K562 (cell line): ENCODE data around the gene RHPN2. TPM values are rescaled to one million over a fixed set of nuclear protein-coding genes. Genes with fewer than 3 reads are reported as not detected.

Experiments used
- BDP1 ChIP-seq: IDR thresholded peaks from 3 replicates; pipeline ENCODE4 v1.6.1; 2011; ENCODE audit not compliant: insufficient read length, insufficient read depth
- DMBX1 ChIP-seq: fragments of 250-450 bp; sonication (Bioruptor Pico); IDR thresholded peaks from 2 replicates; pipeline ENCODE4 v1.8.0; 2022; ENCODE audit warnings: inconsistent platforms, mild to moderate bottlenecking, moderate library complexity, borderline replicate concordance
- HMGXB4 ChIP-seq: sonication (generic); formaldehyde crosslinking; IDR thresholded peaks from 2 replicates; pipeline ENCODE4 v1.8.1; 2023; ENCODE audit warnings: mild to moderate bottlenecking, missing genetic modification reagents
- NCOA1 ChIP-seq: fragments of 450-650 bp; IDR thresholded peaks from 2 replicates; pipeline ENCODE4 v1.6.1; 2016; ENCODE audit warnings: low read depth
- NFE2 ChIP-seq: IDR thresholded peaks from 2 replicates; pipeline ENCODE4 v1.6.1; 2014; ENCODE audit warnings: antibody characterized with exemption, low read depth
- NRF1 ChIP-seq, 2 experiments: fragments of 450-650 bp; IDR thresholded peaks in 1 of 2; conservative IDR thresholded peaks in 1 of 2; 2 replicates each; pipeline ENCODE4 v1.6.1; 2014; ENCODE audit warnings: mild to moderate bottlenecking in 2 of 2
- PKNOX1 ChIP-seq: fragments of 450-650 bp; IDR thresholded peaks from 2 replicates; pipeline ENCODE4 v1.6.1; 2016
- POU5F1 ChIP-seq: fragments of 150-350 bp; IDR thresholded peaks from 2 replicates; pipeline ENCODE4 v1.6.1; 2014; ENCODE audit warnings: borderline replicate concordance, low read length, low read depth, mild to moderate bottlenecking; ENCODE audit not compliant: partially characterized antibody
- PPARD ChIP-seq: fragments of 250-450 bp; sonication (Bioruptor Pico); IDR thresholded peaks from 2 replicates; pipeline ENCODE4 v1.8.0; 2022; ENCODE audit warnings: inconsistent platforms, mild to moderate bottlenecking, moderate library complexity
- RBFOX2 ChIP-seq: fragments of 200-400 bp; formaldehyde crosslinking; IDR thresholded peaks from 2 replicates; pipeline ENCODE4 v1.6.1; 2017; ENCODE audit warnings: low read depth, mild to moderate bottlenecking, low read length, moderate library complexity
- RBM34 ChIP-seq: fragments of 200-400 bp; formaldehyde crosslinking; IDR thresholded peaks from 2 replicates; pipeline ENCODE4 v1.6.1; 2018; ENCODE audit warnings: low read length, borderline replicate concordance; ENCODE audit not compliant: insufficient read depth
- SMARCB1 ChIP-seq: IDR thresholded peaks from 2 replicates; pipeline ENCODE4 v1.6.1; 2011; ENCODE audit warnings: improper control_type of control experiment, low read depth; ENCODE audit not compliant: insufficient read length
- TAF1 ChIP-seq: IDR thresholded peaks from 2 replicates; pipeline ENCODE4 v1.6.1; 2011; ENCODE audit warnings: mild to moderate bottlenecking, low read length, moderate library complexity; ENCODE audit not compliant: insufficient read depth, control insufficient read depth, severe bottlenecking; ENCODE audit errors: extremely low read depth
- ZNF143 ChIP-seq: sonication (generic); formaldehyde crosslinking; IDR thresholded peaks from 2 replicates; pipeline ENCODE4 v1.9.0; 2022; ENCODE audit warnings: mild to moderate bottlenecking, missing genetic modification reagents
- ZNF780A ChIP-seq: fragments of 250-450 bp; sonication (Bioruptor Pico); IDR thresholded peaks from 2 replicates; pipeline ENCODE4 v1.5.0; 2021; ENCODE audit warnings: mild to moderate bottlenecking
- polyA plus RNA-seq, 8 experiments: library from polyadenylated mRNA; depleted of rRNA in 4 of 8; stranded (reverse) in 5 of 8; unstranded in 3 of 8; fragments of >200 nt; fragmentation: Nextera tagmentation in 2 of 8; fragmentation: Illumina TruSeq in 1 of 8; extraction: Ambion mirVana in 2 of 8; extraction: Trizol in 1 of 8; gene quantifications; 2 replicates each; pipeline versions ENCODE4 v1.2.1 to v1.2.3, GENCODE V29; 2011 to 2014; ENCODE audit warnings: inconsistent platforms in 1 of 8, missing spikeins in 1 of 8
- total RNA-seq, 7 experiments: library from RNA; depleted of rRNA in 6 of 7; stranded (reverse); fragments of >200 nt in 6 of 7; fragmentation: Illumina TruSeq in 2 of 7; extraction: Trizol in 2 of 7; gene quantifications; 2 replicates each; pipeline versions ENCODE4 v1.2.1 to v1.2.3, GENCODE V29; 2011 to 2021; ENCODE audit warnings: low replicate concordance in 1 of 7
- TF ChIP-seq, protein P1 (sequence below): fragments of 250-450 bp; sonication (Bioruptor Pico); IDR thresholded peaks from 2 replicates; pipeline ENCODE4 v1.4.0; 2020; ENCODE audit warnings: borderline replicate concordance
- TF ChIP-seq, protein P2 (sequence below): fragments of 450-650 bp; formaldehyde crosslinking; IDR thresholded peaks from 2 replicates; pipeline ENCODE4 v1.4.0; 2020; ENCODE audit warnings: mild to moderate bottlenecking, mixed read lengths

The RHPN2 gene
- total and polyA plus RNA-seq, 9 of the 15 experiments (the other 6 are each of a cell fraction or from before 2014, with no cell fraction given) = 0.63 to 9.9 (median 3.2) TPM

DNA sequence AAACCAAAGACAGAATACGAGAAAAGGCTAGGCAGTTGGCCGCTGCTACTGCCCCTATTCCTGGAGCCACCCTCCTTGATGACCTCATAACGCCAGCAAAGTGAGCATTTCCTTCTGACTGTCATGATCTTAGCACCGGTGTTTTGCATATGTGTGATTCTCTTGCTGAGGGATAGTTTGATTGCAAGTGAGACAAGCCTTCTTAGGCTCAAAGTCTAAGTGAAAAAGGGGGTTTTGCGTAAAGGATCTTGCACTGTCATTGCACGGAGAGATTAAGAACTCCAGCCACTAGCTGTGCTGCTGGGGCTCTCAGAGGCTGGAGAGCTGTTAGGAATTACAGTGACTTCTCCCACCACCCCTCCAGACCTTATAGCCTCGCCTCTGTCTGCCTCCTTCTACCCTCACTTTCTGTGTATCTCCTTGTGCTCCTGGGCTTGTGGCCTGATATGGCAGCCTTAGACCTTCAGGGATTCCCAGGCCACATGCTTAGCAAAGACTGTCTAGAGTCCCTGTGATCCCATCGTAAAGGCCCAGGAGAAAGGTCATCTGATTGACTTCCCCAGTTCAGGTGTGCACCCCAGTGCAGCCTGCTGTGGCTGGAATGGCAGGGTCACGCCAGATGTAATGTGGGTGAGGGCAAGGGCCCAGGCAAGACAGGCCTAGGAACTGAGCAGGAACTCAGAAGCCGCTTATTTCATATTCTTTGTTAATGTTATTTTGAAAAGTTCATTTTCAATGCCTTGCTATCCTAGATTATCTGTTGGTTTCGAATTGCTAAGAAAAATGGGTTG, 28.9 kb upstream of the RHPN2 start (continued):
- TF ChIP-seq PPARD (no peak), DMBX1 (no peak), RBFOX2 (no peak), SMARCB1 (no peak), BDP1 (no peak), NRF1 (conservative IDR thresholded peaks at IDR 0.05 in 1 of 2, IDR thresholded peaks at IDR 0.05 in 1 of 2) (no peak), RBM34 (no peak), POU5F1 (no peak), TAF1 (no peak), HMGXB4 (CRISPR knock-in tag) (no peak), NCOA1 (no peak), ZNF143 (CRISPR knock-in tag) (no peak), ZNF780A (no peak), NFE2 (peak; percentile 87), PKNOX1 (peak; percentile 36; the same call in 1 of the 2 replicates)
- TF ChIP-seq, protein P1, sequence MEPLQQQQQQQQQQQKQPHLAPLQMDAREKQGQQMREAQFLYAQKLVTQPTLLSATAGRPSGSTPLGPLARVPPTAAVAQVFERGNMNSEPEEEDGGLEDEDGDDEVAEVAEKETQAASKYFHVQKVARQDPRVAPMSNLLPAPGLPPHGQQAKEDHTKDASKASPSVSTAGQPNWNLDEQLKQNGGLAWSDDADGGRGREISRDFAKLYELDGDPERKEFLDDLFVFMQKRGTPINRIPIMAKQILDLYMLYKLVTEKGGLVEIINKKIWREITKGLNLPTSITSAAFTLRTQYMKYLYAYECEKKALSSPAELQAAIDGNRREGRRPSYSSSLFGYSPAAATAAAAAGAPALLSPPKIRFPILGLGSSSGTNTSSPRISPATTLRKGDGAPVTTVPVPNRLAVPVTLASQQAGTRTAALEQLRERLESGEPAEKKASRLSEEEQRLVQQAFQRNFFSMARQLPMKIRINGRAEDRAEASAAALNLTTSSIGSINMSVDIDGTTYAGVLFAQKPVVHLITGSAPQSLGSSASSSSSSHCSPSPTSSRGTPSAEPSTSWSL (CRISPR knock-in tag) = no peak
- TF ChIP-seq, protein P2, sequence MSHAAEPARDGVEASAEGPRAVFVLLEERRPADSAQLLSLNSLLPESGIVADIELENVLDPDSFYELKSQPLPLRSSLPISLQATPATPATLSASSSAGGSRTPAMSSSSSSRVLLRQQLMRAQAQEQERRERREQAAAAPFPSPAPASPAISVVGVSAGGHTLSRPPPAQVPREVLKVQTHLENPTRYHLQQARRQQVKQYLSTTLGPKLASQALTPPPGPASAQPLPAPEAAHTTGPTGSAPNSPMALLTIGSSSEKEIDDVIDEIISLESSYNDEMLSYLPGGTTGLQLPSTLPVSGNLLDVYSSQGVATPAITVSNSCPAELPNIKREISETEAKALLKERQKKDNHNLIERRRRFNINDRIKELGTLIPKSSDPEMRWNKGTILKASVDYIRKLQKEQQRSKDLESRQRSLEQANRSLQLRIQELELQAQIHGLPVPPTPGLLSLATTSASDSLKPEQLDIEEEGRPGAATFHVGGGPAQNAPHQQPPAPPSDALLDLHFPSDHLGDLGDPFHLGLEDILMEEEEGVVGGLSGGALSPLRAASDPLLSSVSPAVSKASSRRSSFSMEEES (CRISPR knock-in tag) = no peak
